ENCODE results near the gene RPL41.
A peak's percentile ranks its signal among the peaks of the same experiment; 100 is the strongest.
"Not testable (repeated sequence)": the region's sequence is repeated elsewhere in the genome, so short reads cannot be mapped to it uniquely, and the experiment has no call there.

Gene RPL41

DNA sequence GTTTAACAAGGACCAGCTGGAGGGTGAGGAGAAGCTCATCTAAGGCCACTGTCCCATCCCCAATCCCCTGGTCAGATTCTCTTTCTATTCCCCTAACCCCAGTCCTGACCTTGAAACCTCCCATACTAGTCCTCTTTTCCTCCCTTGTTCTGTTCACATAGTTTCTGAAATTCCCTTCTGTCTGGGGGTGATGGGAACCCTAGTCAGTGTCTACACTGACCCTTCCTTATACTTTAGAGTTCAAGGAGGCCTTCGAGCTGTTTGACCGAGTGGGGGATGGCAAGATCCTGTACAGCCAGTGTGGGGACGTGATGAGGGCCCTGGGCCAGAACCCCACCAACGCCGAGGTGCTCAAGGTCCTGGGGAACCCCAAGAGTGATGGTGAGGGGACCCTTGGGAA, 38.4 kb downstream of the RPL41 start:
- no peak overlapping the region for H2AFZ ChIP-seq
- no peaks in the 10 kb centered on the region for H3K36me3 ChIP-seq (ENCODE audit: control insufficient read depth, insufficient read depth, low read length)
- TF ChIP-seq, protein P1, sequence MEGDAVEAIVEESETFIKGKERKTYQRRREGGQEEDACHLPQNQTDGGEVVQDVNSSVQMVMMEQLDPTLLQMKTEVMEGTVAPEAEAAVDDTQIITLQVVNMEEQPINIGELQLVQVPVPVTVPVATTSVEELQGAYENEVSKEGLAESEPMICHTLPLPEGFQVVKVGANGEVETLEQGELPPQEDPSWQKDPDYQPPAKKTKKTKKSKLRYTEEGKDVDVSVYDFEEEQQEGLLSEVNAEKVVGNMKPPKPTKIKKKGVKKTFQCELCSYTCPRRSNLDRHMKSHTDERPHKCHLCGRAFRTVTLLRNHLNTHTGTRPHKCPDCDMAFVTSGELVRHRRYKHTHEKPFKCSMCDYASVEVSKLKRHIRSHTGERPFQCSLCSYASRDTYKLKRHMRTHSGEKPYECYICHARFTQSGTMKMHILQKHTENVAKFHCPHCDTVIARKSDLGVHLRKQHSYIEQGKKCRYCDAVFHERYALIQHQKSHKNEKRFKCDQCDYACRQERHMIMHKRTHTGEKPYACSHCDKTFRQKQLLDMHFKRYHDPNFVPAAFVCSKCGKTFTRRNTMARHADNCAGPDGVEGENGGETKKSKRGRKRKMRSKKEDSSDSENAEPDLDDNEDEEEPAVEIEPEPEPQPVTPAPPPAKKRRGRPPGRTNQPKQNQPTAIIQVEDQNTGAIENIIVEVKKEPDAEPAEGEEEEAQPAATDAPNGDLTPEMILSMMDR (IDR thresholded peaks at IDR 0.05), result no peak
- H3K4me1 ChIP-seq, result peaks cover 26% of the 10 kb centered on the region
- H3K79me2 ChIP-seq, result peaks cover 15% of the 10 kb centered on the region
- no peaks in the 10 kb centered on the region for H3K27me3 ChIP-seq (ENCODE audit: control insufficient read depth, insufficient read depth, low read length)
- no peak overlapping the region for H3K4me3 ChIP-seq (ENCODE audit: low read depth, low read length)
- no peak overlapping the region for H3K27ac ChIP-seq
- H3K9me3 ChIP-seq (ENCODE audit: control insufficient read depth, low read length), result no peaks in the 10 kb centered on the region
- no peak overlapping the region for H3K4me2 ChIP-seq (ENCODE audit: low read length)
- no peak overlapping the region for H3K9ac ChIP-seq

DNA sequence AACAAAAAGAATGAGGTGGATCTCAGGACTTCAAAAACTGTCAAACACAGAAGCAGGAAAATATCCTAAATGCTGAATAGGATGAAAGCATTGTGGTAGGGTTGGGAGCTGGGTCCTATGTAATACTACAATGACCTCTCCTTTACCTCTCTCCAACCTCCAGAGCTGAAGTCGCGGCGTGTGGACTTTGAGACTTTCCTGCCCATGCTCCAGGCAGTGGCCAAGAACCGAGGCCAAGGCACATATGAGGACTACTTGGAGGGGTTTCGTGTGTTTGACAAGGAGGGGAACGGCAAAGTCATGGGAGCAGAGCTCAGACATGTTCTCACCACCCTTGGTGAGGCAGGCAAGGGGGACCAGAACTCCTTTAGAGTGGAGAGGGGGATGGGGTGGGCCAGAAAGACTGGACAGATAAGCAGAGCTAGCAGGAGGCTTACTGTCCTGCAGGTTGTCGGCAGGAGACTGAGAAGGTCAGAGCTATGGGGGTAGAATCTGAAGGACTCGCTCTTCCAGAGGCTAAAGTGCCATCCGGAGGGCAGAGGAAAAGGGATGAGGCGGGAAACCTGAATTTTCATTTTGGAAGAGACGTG, 38.9 kb downstream of the RPL41 start:
- Histone ChIP-seq H3K27me3 (ENCODE audit: control insufficient read depth, insufficient read depth, low read length) (no peaks in the 10 kb centered on the region), H3K9me3 (ENCODE audit: control insufficient read depth, low read length) (no peaks in the 10 kb centered on the region), H3K4me2 (ENCODE audit: low read length) (no peak overlapping the region), H3K4me1 (peaks cover 31% of the 10 kb centered on the region), H3K4me3 (ENCODE audit: low read depth, low read length) (no peak overlapping the region), H3K79me2 (peaks cover 20% of the 10 kb centered on the region), H3K36me3 (ENCODE audit: control insufficient read depth, insufficient read depth, low read length) (no peaks in the 10 kb centered on the region), H2AFZ (no peak overlapping the region), H3K9ac (no peak overlapping the region), H3K27ac (no peak overlapping the region)
- TF ChIP-seq, protein P1 (IDR thresholded peaks at IDR 0.05), result no peak

DNA sequence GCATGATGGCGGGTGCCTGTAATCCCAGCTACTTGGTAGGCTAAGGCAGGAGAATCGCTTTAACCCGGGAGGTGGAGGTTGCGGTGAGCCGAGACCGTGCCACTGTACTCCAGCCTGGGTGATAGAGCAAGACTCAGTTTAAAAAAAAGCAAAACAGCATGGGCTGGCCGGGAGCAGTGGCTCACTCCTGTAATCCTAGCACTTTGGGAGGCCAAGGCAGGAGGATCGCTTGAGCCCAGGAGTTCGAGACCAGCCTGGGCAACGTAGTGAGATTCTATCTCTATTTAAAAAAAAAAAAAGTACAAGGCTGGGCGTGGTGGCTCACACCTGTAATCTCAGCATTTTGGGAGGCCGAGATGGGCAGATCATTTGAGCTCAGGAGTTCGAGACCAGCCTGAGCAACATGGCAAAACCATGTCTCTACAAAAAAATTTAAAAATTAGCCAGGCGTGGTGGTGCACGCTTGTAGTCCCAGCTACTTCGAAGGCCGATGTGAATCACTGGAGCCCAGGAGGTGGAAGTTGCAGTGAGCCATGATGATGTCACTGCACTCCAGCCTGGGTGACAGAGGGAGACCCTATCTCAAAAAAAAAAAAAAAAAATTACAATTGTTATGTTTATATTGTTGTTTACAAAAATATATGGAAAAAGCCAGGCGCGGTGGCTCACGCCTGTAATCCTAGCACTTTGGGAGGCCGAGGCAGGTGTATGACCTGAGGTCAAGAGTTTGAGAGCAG, 40.2 kb downstream of the RPL41 start:
- not testable (repeated sequence) for H3K36me3 ChIP-seq (ENCODE audit: control insufficient read depth, insufficient read depth, low read length); H3K27me3 ChIP-seq (ENCODE audit: control insufficient read depth, insufficient read depth, low read length); H3K9ac ChIP-seq; H3K9me3 ChIP-seq (ENCODE audit: control insufficient read depth, low read length)
- peak overlapping the region; percentile 80 for H3K4me2 ChIP-seq (ENCODE audit: low read length)
- H3K4me1 ChIP-seq, result peaks cover 34% of the 10 kb centered on the region
- H2AFZ ChIP-seq, result peak overlapping the region; percentile 85
- peaks cover 22% of the 10 kb centered on the region for H3K79me2 ChIP-seq
- peak overlapping the region; percentile 100 for H3K4me3 ChIP-seq (ENCODE audit: low read depth, low read length)
- peak overlapping the region; percentile 99 for H3K27ac ChIP-seq

DNA sequence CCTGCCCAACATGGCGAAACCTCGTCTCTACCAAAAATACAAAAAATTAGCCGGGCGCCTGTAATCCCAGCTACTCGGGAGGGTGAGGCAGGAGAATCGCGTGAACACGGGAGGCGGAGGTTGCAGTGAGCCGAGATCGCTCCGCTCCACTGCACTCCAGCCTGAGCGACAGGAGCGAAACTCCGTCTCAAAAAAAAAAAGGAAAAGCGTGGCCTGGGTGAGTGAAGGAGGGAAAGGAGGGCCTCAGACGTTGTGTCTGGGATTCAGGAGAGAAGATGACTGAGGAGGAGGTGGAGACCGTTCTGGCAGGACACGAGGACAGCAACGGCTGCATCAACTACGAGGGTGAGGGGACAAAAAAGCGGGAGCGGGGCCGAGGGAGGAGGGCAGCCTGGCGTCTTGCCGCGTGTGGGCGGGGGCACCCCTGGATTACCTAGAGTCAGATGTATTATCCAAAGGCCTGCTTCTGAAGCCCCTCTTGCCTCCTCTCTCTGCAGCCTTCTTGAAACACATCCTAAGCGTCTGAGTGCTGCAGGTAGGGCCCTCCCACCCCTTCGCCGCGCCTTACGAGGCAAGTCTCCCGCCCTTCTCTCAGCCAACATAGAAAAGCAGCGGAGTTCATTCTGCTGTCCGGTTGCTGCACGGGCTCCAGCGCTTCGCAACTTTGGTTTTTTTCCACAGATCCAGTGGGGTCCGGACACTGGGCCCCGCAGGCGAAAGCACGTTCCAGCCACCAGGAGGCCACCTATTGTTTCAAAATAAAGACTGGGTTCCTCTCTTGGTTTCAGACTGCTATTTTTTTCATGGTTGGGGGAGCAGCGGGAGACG, 41.0 kb downstream of the RPL41 start:
- Histone ChIP-seq H3K4me2 (ENCODE audit: low read length) (peak overlapping the region; percentile 80), H3K9ac (peak overlapping the region; percentile 5), H3K9me3 (ENCODE audit: control insufficient read depth, low read length) (no peaks in the 10 kb centered on the region), H3K36me3 (ENCODE audit: control insufficient read depth, insufficient read depth, low read length) (no peaks in the 10 kb centered on the region), H3K27me3 (ENCODE audit: control insufficient read depth, insufficient read depth, low read length) (no peaks in the 10 kb centered on the region), H3K4me3 (ENCODE audit: low read depth, low read length) (peak overlapping the region; percentile 100), H3K79me2 (peaks cover 22% of the 10 kb centered on the region), H3K4me1 (peaks cover 32% of the 10 kb centered on the region), H3K27ac (peak overlapping the region; percentile 99), H2AFZ (peak overlapping the region; percentile 85)
- TF ChIP-seq, protein P1 (IDR thresholded peaks at IDR 0.05), result peak; percentile 85
